GM18873 (cell line): ENCODE results near the gene SSU72.

Experiments
- ATAC-seq: cut with Tn5 transposase; IDR thresholded peaks from one replicate; pipeline ENCODE4 v1.9.1; 2021; ENCODE audit warnings: mild to moderate bottlenecking, moderate library complexity, moderate number of reproducible peaks; ENCODE audit not compliant: unreplicated experiment, low FRiP score

SSU72 gene

GRCh38 chr1:1613509-1614082 is 38.9 kb upstream of the SSU72 start:
- ATAC-seq: no peak

- ATAC-seq: no peak
Measured at GRCh38 chr1:1612104-1612400, 37.4 kb upstream of the SSU72 start.

GRCh38 chr1:1610796-1611195 is 36.1 kb upstream of the SSU72 start:
- no peak for ATAC-seq

GRCh38 chr1:1609822-1610485 is 35.3 kb upstream of the SSU72 start:
- ATAC-seq: no peak

- no peak for ATAC-seq
Measured at GRCh38 chr1:1606232-1606631, 31.6 kb upstream of the SSU72 start.

GRCh38 chr1:1605724-1606123 is 31.1 kb upstream of the SSU72 start:
- no peak for ATAC-seq

GRCh38 chr1:1605034-1605591 is 30.4 kb upstream of the SSU72 start:
- no peak for ATAC-seq

GRCh38 chr1:1604374-1605033 is 29.8 kb upstream of the SSU72 start:
- no peak for ATAC-seq

GRCh38 chr1:1603671-1604373 is 29.2 kb upstream of the SSU72 start:
- no peak for ATAC-seq

- no peak for ATAC-seq
Measured at GRCh38 chr1:1602968-1603506, 28.4 kb upstream of the SSU72 start.

GRCh38 chr1:1602304-1602967 is 27.8 kb upstream of the SSU72 start:
- ATAC-seq: no peak

GRCh38 chr1:1601564-1602303 is 27.1 kb upstream of the SSU72 start:
- ATAC-seq: no peak

- no peak for ATAC-seq
Measured at GRCh38 chr1:1600861-1601563, 26.3 kb upstream of the SSU72 start.

GRCh38 chr1:1599935-1600860 is 25.5 kb upstream of the SSU72 start, which contains the start of gene FNDC10:
TSS of gene FNDC10 (minus strand) at chr1:1600135. CDS start at chr1:1600015, 120 bp downstream.
- ATAC-seq: no peak

GRCh38 chr1:1599030-1599934 is 24.6 kb upstream of the SSU72 start:
- ATAC-seq: no peak

- no peak for ATAC-seq
Measured at GRCh38 chr1:1598720-1599029, 24.0 kb upstream of the SSU72 start.

GRCh38 chr1:1598051-1598719 is 23.5 kb upstream of the SSU72 start:
- no peak for ATAC-seq
